ENCODE results near the gene KRTAP5-4.
"Not testable (repeated sequence)": the region's sequence is repeated elsewhere in the genome, so short reads cannot be mapped to it uniquely, and the experiment has no call there.

Gene KRTAP5-4

DNA sequence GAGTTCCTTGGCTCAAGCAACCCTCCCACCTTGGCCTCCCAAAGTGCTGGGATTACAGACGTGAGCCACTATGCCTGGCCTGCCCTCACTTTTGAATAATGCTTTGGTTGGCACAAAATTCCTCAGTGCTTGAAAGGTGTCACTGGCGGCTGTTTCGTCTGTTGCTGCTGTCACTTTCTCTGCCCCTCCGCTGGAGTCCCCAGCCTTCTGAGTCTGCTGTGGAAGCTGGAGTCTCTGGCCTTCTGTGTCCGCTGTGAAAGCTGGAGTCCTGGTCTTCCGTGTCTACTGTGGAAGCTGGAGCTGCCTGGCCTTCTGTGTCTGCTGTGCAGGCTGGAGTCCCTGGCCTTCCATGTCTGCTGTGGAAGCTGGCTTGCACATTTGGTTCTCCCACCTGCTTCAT lies 31.9 kb downstream of the KRTAP5-4 start:
- DNase-seq (ENCODE audit: low spot score), result no peak
- H2BK15ac ChIP-seq (ENCODE audit: low read length), result no peak overlapping the region
- H3K27ac ChIP-seq (replicated peaks; ENCODE audit: low read length), result no peak overlapping the region
- no peak overlapping the region for H4K8ac ChIP-seq (ENCODE audit: low read depth, low read length)
- H3K4me2 ChIP-seq (ENCODE audit: insufficient read depth, low read length, poor library complexity, severe bottlenecking), result no peak overlapping the region
- no peaks in the 10 kb centered on the region for H3K4me1 ChIP-seq (ENCODE audit: control insufficient read depth in 2 of 2, insufficient read depth in 1 of 2, low read depth in 1 of 2, low read length in 2 of 2)
- H3K18ac ChIP-seq (ENCODE audit: low read length), result no peak overlapping the region
- H3K4me3 ChIP-seq (ENCODE audit: low read length in 2 of 2), result peak overlapping the region in 1 of 2 donors; percentile 61
- no peak overlapping the region for H2BK120ac ChIP-seq (ENCODE audit: low read depth, low read length)
- no peak overlapping the region for H2AFZ ChIP-seq (ENCODE audit: low read length)
- H2AK5ac ChIP-seq (ENCODE audit: low read depth, low read length), result peak overlapping the region; percentile 63
- no CpG with 5 or more reads among the region's 6 CpGs for WGBS, 2 donors (ENCODE audit: extremely low coverage in 2 of 2, insufficient read length in 2 of 2, insufficient replicate concordance in 1 of 2)
- H3K9ac ChIP-seq (ENCODE audit: low read depth, low read length, poor library complexity), result no peak overlapping the region
- no peak overlapping the region for H3K4ac ChIP-seq (ENCODE audit: low read length)
- no peak overlapping the region for H2BK5ac ChIP-seq (ENCODE audit: low read length)
- no peaks in the 10 kb centered on the region for H3K79me1 ChIP-seq (ENCODE audit: low read depth, low read length)
- H4K91ac ChIP-seq (ENCODE audit: low read depth, low read length, poor library complexity), result no peak overlapping the region
- no peak overlapping the region for H3K14ac ChIP-seq (ENCODE audit: low read length)
- H2BK12ac ChIP-seq (ENCODE audit: low read length), result no peak overlapping the region
- peaks cover 0 to 4% (median 1%) of the 10 kb centered on the region in 3 experiments for H3K27me3 ChIP-seq (ENCODE audit: control insufficient read depth in 3 of 3, insufficient read depth in 3 of 3, low read depth in 1 of 3, low read length in 3 of 3)
- no peaks in the 10 kb centered on the region for H3K36me3 ChIP-seq (replicated peaks in 1 of 2; ENCODE audit: control insufficient read depth in 2 of 2, insufficient read depth in 2 of 2, low read length in 2 of 2)
- H3K9me3 ChIP-seq (replicated peaks in 1 of 2; ENCODE audit: control insufficient read depth in 2 of 2, insufficient read depth in 1 of 2, low read depth in 1 of 2, low read length in 2 of 2), result no peaks in the 10 kb centered on the region
- no peak overlapping the region for H3K23ac ChIP-seq (ENCODE audit: low read depth, low read length, poor library complexity)

- H3K79me1 ChIP-seq (ENCODE audit: low read depth, low read length); H3K9ac ChIP-seq (ENCODE audit: low read depth, low read length, poor library complexity); H2AK5ac ChIP-seq (ENCODE audit: low read depth, low read length); H4K91ac ChIP-seq (ENCODE audit: low read depth, low read length, poor library complexity); H3K36me3 ChIP-seq (replicated peaks in 1 of 2; ENCODE audit: control insufficient read depth in 2 of 2, insufficient read depth in 2 of 2, low read length in 2 of 2); H3K9me3 ChIP-seq (replicated peaks in 1 of 2; ENCODE audit: control insufficient read depth in 2 of 2, insufficient read depth in 1 of 2, low read depth in 1 of 2, low read length in 2 of 2); H3K4me2 ChIP-seq (ENCODE audit: insufficient read depth, low read length, poor library complexity, severe bottlenecking); H2BK120ac ChIP-seq (ENCODE audit: low read depth, low read length); H2BK12ac ChIP-seq (ENCODE audit: low read length); DNase-seq (ENCODE audit: low spot score); H3K4ac ChIP-seq (ENCODE audit: low read length); H3K27me3 ChIP-seq (ENCODE audit: control insufficient read depth in 3 of 3, insufficient read depth in 3 of 3, low read depth in 1 of 3, low read length in 3 of 3); H3K14ac ChIP-seq (ENCODE audit: low read length); H3K23ac ChIP-seq (ENCODE audit: low read depth, low read length, poor library complexity); H3K18ac ChIP-seq (ENCODE audit: low read length); H2BK5ac ChIP-seq (ENCODE audit: low read length); H3K27ac ChIP-seq (replicated peaks; ENCODE audit: low read length); H3K4me3 ChIP-seq (ENCODE audit: low read length in 2 of 2); H3K4me1 ChIP-seq (ENCODE audit: control insufficient read depth in 2 of 2, insufficient read depth in 1 of 2, low read depth in 1 of 2, low read length in 2 of 2); H2AFZ ChIP-seq (ENCODE audit: low read length); H4K8ac ChIP-seq (ENCODE audit: low read depth, low read length); H2BK15ac ChIP-seq (ENCODE audit: low read length): not testable (repeated sequence)
- WGBS, 2 donors (ENCODE audit: extremely low coverage in 2 of 2, insufficient read length in 2 of 2, insufficient replicate concordance in 1 of 2), result no CpG with 5 or more reads among the region's 10 CpGs
Observed at GRCh38 chr11:1589191-1589963, 32.6 kb downstream of the KRTAP5-4 start.

DNA sequence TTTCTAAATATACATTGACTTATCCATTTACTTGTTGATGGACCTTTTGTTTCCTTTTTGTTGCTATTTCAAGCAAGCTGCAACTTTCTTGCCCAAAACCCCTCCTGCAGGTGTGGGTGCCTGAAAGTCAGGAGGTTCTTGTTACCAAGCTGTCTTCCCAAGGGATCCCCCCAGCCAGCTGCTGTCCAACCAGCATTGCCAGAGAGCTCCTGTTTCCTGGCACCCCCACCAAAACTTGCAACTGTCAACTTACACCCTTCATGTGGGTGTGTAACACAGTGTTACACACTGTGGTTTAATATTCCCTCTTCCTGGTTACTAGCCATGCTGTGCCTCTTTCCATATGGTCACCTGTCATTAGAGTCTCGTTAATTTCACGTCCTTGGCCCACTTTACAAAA lies 35.2 kb downstream of the KRTAP5-4 start:
- no peak overlapping the region for H3K18ac ChIP-seq (ENCODE audit: low read length)
- no peaks in the 10 kb centered on the region for H3K9me3 ChIP-seq (replicated peaks in 1 of 2; ENCODE audit: control insufficient read depth in 2 of 2, insufficient read depth in 1 of 2, low read depth in 1 of 2, low read length in 2 of 2)
- no peak overlapping the region for H3K23ac ChIP-seq (ENCODE audit: low read depth, low read length, poor library complexity)
- H3K9ac ChIP-seq (ENCODE audit: low read depth, low read length, poor library complexity), result no peak overlapping the region
- no peak overlapping the region for H3K27ac ChIP-seq (replicated peaks; ENCODE audit: low read length)
- no peak overlapping the region for H2BK12ac ChIP-seq (ENCODE audit: low read length)
- no peak overlapping the region for H2BK15ac ChIP-seq (ENCODE audit: low read length)
- H2BK120ac ChIP-seq (ENCODE audit: low read depth, low read length), result no peak overlapping the region
- no peak overlapping the region for H3K4me2 ChIP-seq (ENCODE audit: insufficient read depth, low read length, poor library complexity, severe bottlenecking)
- peaks cover 0 to 3% (median 1%) of the 10 kb centered on the region in 3 experiments for H3K27me3 ChIP-seq (ENCODE audit: control insufficient read depth in 3 of 3, insufficient read depth in 3 of 3, low read depth in 1 of 3, low read length in 3 of 3)
- no peak overlapping the region for H2BK5ac ChIP-seq (ENCODE audit: low read length)
- H3K36me3 ChIP-seq (replicated peaks in 1 of 2; ENCODE audit: control insufficient read depth in 2 of 2, insufficient read depth in 2 of 2, low read length in 2 of 2), result no peaks in the 10 kb centered on the region
- no peak overlapping the region for H3K4me3 ChIP-seq (ENCODE audit: low read length in 2 of 2)
- no peak overlapping the region for H3K4ac ChIP-seq (ENCODE audit: low read length)
- no CpG with 5 or more reads among the region's 2 CpGs for WGBS, 2 donors (ENCODE audit: extremely low coverage in 2 of 2, insufficient read length in 2 of 2, insufficient replicate concordance in 1 of 2)
- H4K8ac ChIP-seq (ENCODE audit: low read depth, low read length), result no peak overlapping the region
- H2AK5ac ChIP-seq (ENCODE audit: low read depth, low read length), result no peak overlapping the region
- H3K14ac ChIP-seq (ENCODE audit: low read length), result no peak overlapping the region
- no peaks in the 10 kb centered on the region for H3K79me1 ChIP-seq (ENCODE audit: low read depth, low read length)
- no peaks in the 10 kb centered on the region for H3K4me1 ChIP-seq (ENCODE audit: control insufficient read depth in 2 of 2, insufficient read depth in 1 of 2, low read depth in 1 of 2, low read length in 2 of 2)
- no peak overlapping the region for H4K91ac ChIP-seq (ENCODE audit: low read depth, low read length, poor library complexity)
- H2AFZ ChIP-seq (ENCODE audit: low read length), result no peak overlapping the region
- no peak for DNase-seq (ENCODE audit: low spot score)

GRCh38 chr11:1584661-1585370 lies 37.1 kb downstream of the KRTAP5-4 start, which contains the start of gene KRTAP5-1:
TSS of gene KRTAP5-1 (minus strand) at chr11:1585283. CDS start at chr11:1585249, 34 bp downstream.
- H3K27me3 ChIP-seq (ENCODE audit: control insufficient read depth in 3 of 3, insufficient read depth in 3 of 3, low read depth in 1 of 3, low read length in 3 of 3); H3K9me3 ChIP-seq (replicated peaks in 1 of 2; ENCODE audit: control insufficient read depth in 2 of 2, insufficient read depth in 1 of 2, low read depth in 1 of 2, low read length in 2 of 2); H3K4me1 ChIP-seq (ENCODE audit: control insufficient read depth in 2 of 2, insufficient read depth in 1 of 2, low read depth in 1 of 2, low read length in 2 of 2); H2BK5ac ChIP-seq (ENCODE audit: low read length); H3K79me1 ChIP-seq (ENCODE audit: low read depth, low read length); H2BK12ac ChIP-seq (ENCODE audit: low read length); DNase-seq (ENCODE audit: low spot score); H4K8ac ChIP-seq (ENCODE audit: low read depth, low read length); H3K27ac ChIP-seq (replicated peaks; ENCODE audit: low read length); H3K4me3 ChIP-seq (ENCODE audit: low read length in 2 of 2); H2BK15ac ChIP-seq (ENCODE audit: low read length); H2AFZ ChIP-seq (ENCODE audit: low read length); H3K4me2 ChIP-seq (ENCODE audit: insufficient read depth, low read length, poor library complexity, severe bottlenecking); H3K36me3 ChIP-seq (replicated peaks in 1 of 2; ENCODE audit: control insufficient read depth in 2 of 2, insufficient read depth in 2 of 2, low read length in 2 of 2); H4K91ac ChIP-seq (ENCODE audit: low read depth, low read length, poor library complexity); H3K9ac ChIP-seq (ENCODE audit: low read depth, low read length, poor library complexity); H2BK120ac ChIP-seq (ENCODE audit: low read depth, low read length); H3K4ac ChIP-seq (ENCODE audit: low read length): not testable (repeated sequence)
- Histone ChIP-seq H3K18ac (ENCODE audit: low read length) (peak within 1 kb of the TSS; percentile 38), H3K14ac (ENCODE audit: low read length) (peak within 1 kb of the TSS; percentile 56), H3K23ac (ENCODE audit: low read depth, low read length, poor library complexity) (peak within 1 kb of the TSS; percentile 65), H2AK5ac (ENCODE audit: low read depth, low read length) (peak within 1 kb of the TSS; percentile 10)
- WGBS, 2 donors (ENCODE audit: extremely low coverage in 2 of 2, insufficient read length in 2 of 2, insufficient replicate concordance in 1 of 2), result no CpG with 5 or more reads among the region's 9 CpGs

All from neuronal stem cell (in vitro differentiated cells).